IPS-18c (cell line): ENCODE results near the gene METAP1.
A peak's percentile ranks its signal among the peaks of the same experiment; 100 is the strongest.
"Not testable (repeated sequence)": the region's sequence is repeated elsewhere in the genome, so short reads cannot be mapped to it uniquely, and the experiment has no call there.

Source experiments
- H3K4me3 ChIP-seq: 2 replicates; pipeline ENCODE4 v1.7.0; 2013; ENCODE audit warnings: low read depth, mild to moderate bottlenecking, low read length, moderate library complexity; ENCODE audit not compliant: insufficient read depth
- H3K9me3 ChIP-seq: one replicate; pipeline ENCODE4 v1.6.1; 2013; ENCODE audit warnings: mild to moderate bottlenecking, low read length, moderate library complexity; ENCODE audit not compliant: control insufficient read depth, insufficient read depth

Gene METAP1

GRCh38 chr4:99077177-99077576 lies 81.7 kb downstream of the METAP1 start:
- H3K9me3 ChIP-seq: no peaks in the 10 kb centered on the region
- H3K4me3 ChIP-seq: no peak overlapping the region

- H3K4me3 ChIP-seq: no peak overlapping the region
- no peaks in the 10 kb centered on the region for H3K9me3 ChIP-seq
Observed at GRCh38 chr4:99078336-99078735, 82.8 kb downstream of the METAP1 start.

- Histone ChIP-seq H3K4me3 (no peak overlapping the region), H3K9me3 (no peaks in the 10 kb centered on the region)
Observed at GRCh38 chr4:99078931-99079624, 83.6 kb downstream of the METAP1 start.

GRCh38 chr4:99079625-99080295 lies 84.2 kb downstream of the METAP1 start:
- Histone ChIP-seq H3K4me3 (no peak overlapping the region), H3K9me3 (no peaks in the 10 kb centered on the region)

- H3K9me3 ChIP-seq, H3K4me3 ChIP-seq: not testable (repeated sequence)
Observed at GRCh38 chr4:99080869-99081268, 85.3 kb downstream of the METAP1 start.

GRCh38 chr4:99082192-99082591 lies 86.7 kb downstream of the METAP1 start:
- H3K4me3 ChIP-seq: no peak overlapping the region
- H3K9me3 ChIP-seq: no peaks in the 10 kb centered on the region

GRCh38 chr4:99084595-99084994 lies 89.1 kb downstream of the METAP1 start:
- Histone ChIP-seq H3K9me3 (no peaks in the 10 kb centered on the region), H3K4me3 (no peak overlapping the region)

GRCh38 chr4:99088023-99088449 lies 92.5 kb downstream of the METAP1 start:
- H3K9me3 ChIP-seq: no peaks in the 10 kb centered on the region
- peak overlapping the region; percentile 64 for H3K4me3 ChIP-seq

- Histone ChIP-seq H3K4me3 (peak within 1 kb of the TSS; percentile 93), H3K9me3 (no peaks in the 10 kb centered on the region)
Observed at GRCh38 chr4:99088481-99089365, 93.2 kb downstream of the METAP1 start, which contains the start of gene ADH5. ADH5 (minus strand) TSS chr4:99088788; CDS start chr4:99088700, 88 bp downstream.

GRCh38 chr4:99090481-99091215 lies 95.1 kb downstream of the METAP1 start:
- no peaks in the 10 kb centered on the region for H3K9me3 ChIP-seq
- no peak overlapping the region for H3K4me3 ChIP-seq

GRCh38 chr4:99091216-99091575 lies 95.7 kb downstream of the METAP1 start:
- Histone ChIP-seq H3K4me3 (no peak overlapping the region), H3K9me3 (no peaks in the 10 kb centered on the region)

GRCh38 chr4:99091841-99092240 lies 96.3 kb downstream of the METAP1 start:
- not testable (repeated sequence) for H3K4me3 ChIP-seq

GRCh38 chr4:99099311-99099710 lies 103.8 kb downstream of the METAP1 start:
- no peaks in the 10 kb centered on the region for H3K9me3 ChIP-seq
- no peak overlapping the region for H3K4me3 ChIP-seq

More at GRCh38 chr4:99091841-99092240, 96.3 kb downstream of the METAP1 start:
- H3K9me3 ChIP-seq: not testable (repeated sequence)

- not testable (repeated sequence) for H3K9me3 ChIP-seq, H3K4me3 ChIP-seq
Observed at GRCh38 chr4:99099814-99100213, 104.3 kb downstream of the METAP1 start.

GRCh38 chr4:99100876-99101275 lies 105.4 kb downstream of the METAP1 start:
- Histone ChIP-seq H3K9me3 (no peaks in the 10 kb centered on the region), H3K4me3 (no peak overlapping the region)

- no peaks in the 10 kb centered on the region for H3K9me3 ChIP-seq
- H3K4me3 ChIP-seq: no peak overlapping the region
Observed at GRCh38 chr4:99102634-99103033, 107.1 kb downstream of the METAP1 start.

- Histone ChIP-seq H3K4me3 (no peak overlapping the region), H3K9me3 (no peaks in the 10 kb centered on the region)
Observed at GRCh38 chr4:99103166-99103565, 107.6 kb downstream of the METAP1 start.
